ENCODE data around the gene RPL23. TPM values are rescaled to one million over a fixed set of nuclear protein-coding genes. Genes with fewer than 3 reads are reported as not detected.

RPL23 gene
- polyA plus RNA-seq, 1 of the 3 experiments (the other 2 are of a cell fraction) = 2,658 TPM

- peaks cover 31 to 41% of the 10 kb centered on the region in 2 experiments for H3K36me3 ChIP-seq (replicated peaks in 1 of 2; ENCODE audit: control insufficient read depth in 1 of 2, insufficient read depth in 2 of 2, low read length in 1 of 2)
- H3F3A ChIP-seq (replicated peaks; ENCODE audit: insufficient read depth) = peaks cover 43% of the 10 kb centered on the region
- ChIA-PET CTCF (interaction anchor here (1.3 kb wide), 2 partner anchors 16 to 275 kb away, joined by 3 read pairs; no protein-coding TSS in a partner anchor), POLR2A (no interaction called here)
- H3K4me1 ChIP-seq (ENCODE audit: control insufficient read depth in 1 of 2, insufficient read depth in 2 of 2, low read depth in 1 of 2, low read length in 1 of 2) = peaks cover 11 to 29% of the 10 kb centered on the region in 2 experiments; a peak in 1 of 4 replicates
- TF ChIP-seq FOXM1 (IDR thresholded peaks at IDR 0.05; ENCODE audit: low read depth) (no peak), MAX (IDR thresholded peaks at IDR 0.05; ENCODE audit: low read depth) (no peak), YY1 (IDR thresholded peaks at IDR 0.05; ENCODE audit: low read depth) (no peak), GATA2 (CRISPR knock-in tag; IDR thresholded peaks at IDR 0.05) (no peak), GABPA (IDR thresholded peaks at IDR 0.05; ENCODE audit: low read depth) (no peak), USF2 (IDR thresholded peaks at IDR 0.05; ENCODE audit: borderline replicate concordance, low read depth, low read length) (no peak), CHD2 (IDR thresholded peaks at IDR 0.05; ENCODE audit: low read length, partially characterized antibody) (no peak), RCOR1 (IDR thresholded peaks at IDR 0.05; ENCODE audit: low read length) (no peak), POLR2AphosphoS5 (IDR thresholded peaks at IDR 0.05; ENCODE audit: low read depth, low read length) (no peak), RXRA (IDR thresholded peaks at IDR 0.05; ENCODE audit: borderline replicate concordance, low read depth) (no peak), TEAD4 (IDR thresholded peaks at IDR 0.05; ENCODE audit: borderline replicate concordance, insufficient read depth) (no peak), SMC3 (IDR thresholded peaks at IDR 0.05; ENCODE audit: low read depth, low read length) (no peak), IRF3 (IDR thresholded peaks at IDR 0.05; ENCODE audit: low read depth, low read length) (no peak), TCF12 (IDR thresholded peaks at IDR 0.05) (no peak), NFIC (IDR thresholded peaks at IDR 0.05; ENCODE audit: borderline replicate concordance) (no peak), EP300 (IDR thresholded peaks at IDR 0.05; ENCODE audit: borderline replicate concordance in 1 of 2, low read depth in 1 of 2, low read length in 1 of 2) (no peak), FOXJ3 (CRISPR knock-in tag; IDR thresholded peaks at IDR 0.05) (no peak), CTCF (IDR thresholded peaks at IDR 0.05) (no peak)
- peaks cover 84% of the 10 kb centered on the region for H3K79me2 ChIP-seq (ENCODE audit: insufficient read depth)
- H3K4me2 ChIP-seq = no peak overlapping the region; the same call in 1 of the 2 replicates
- no peak for DNase-seq
- H2AFZ ChIP-seq (ENCODE audit: low read depth) = no peak overlapping the region
- no peaks in the 10 kb centered on the region for H3K9me3 ChIP-seq
- no peak overlapping the region for H3K9ac ChIP-seq
- 97% methylated on average over 5 of the region's 5 CpGs for WGBS (ENCODE audit: low lambda C conversion rate)
- no peak overlapping the region for H3K4me3 ChIP-seq (ENCODE audit: low read depth in 2 of 2, low read length in 1 of 2)
- no peaks in the 10 kb centered on the region for H3K27me3 ChIP-seq (ENCODE audit: insufficient read depth)
- peak overlapping the region; percentile 8 to 27; a peak in 1 of 4 replicates for H3K27ac ChIP-seq (ENCODE audit: low read depth in 2 of 2, low read length in 1 of 2)
- H3K9me2 ChIP-seq = no peaks in the 10 kb centered on the region
- peaks cover 85% of the 10 kb centered on the region for H4K20me1 ChIP-seq (ENCODE audit: insufficient read depth)
Measured at GRCh38 chr17:38899421-38899820, 45.9 kb upstream of the RPL23 start.
